Tibial artery (tissue), 4 donors: Measurements from ENCODE around the gene ARHGAP21.

Experiments
- DNase-seq, 2 donors: peaks; one replicate each; pipeline ENCODE4 v3.0.0-alpha.2; 2019
- H3K27ac ChIP-seq, 2 donors: fragments of 200-600 bp; sonication (generic) in 1 of 2; 1 replicate in 1 of 2; 2 replicates in 1 of 2; pipeline ENCODE4 v1.5.1; 2018 to 2019; ENCODE audit warnings: mild to moderate bottlenecking in 1 of 2
- H3K27me3 ChIP-seq, 2 donors: fragments of 200-600 bp; sonication (generic) in 1 of 2; one replicate each; pipeline versions ENCODE4 v1.5.1 to v1.6.0; 2016 to 2019
- H3K36me3 ChIP-seq, 3 donors: fragments of 200-600 bp; sonication (generic) in 2 of 3; one replicate each; pipeline ENCODE4 v1.5.1; 2016 to 2019; ENCODE audit warnings: mild to moderate bottlenecking in 2 of 3
- H3K4me1 ChIP-seq, 4 donors: fragments of 200-600 bp; sonication (generic) in 2 of 4; 1 replicate in 3 of 4; 2 replicates in 1 of 4; pipeline ENCODE4 v1.5.1; 2016 to 2019
- H3K4me3 ChIP-seq, 2 donors: fragments of 200-600 bp; sonication (generic) in 1 of 2; 1 replicate in 1 of 2; 2 replicates in 1 of 2; pipeline ENCODE4 v1.5.1; 2018 to 2019; ENCODE audit warnings: mild to moderate bottlenecking in 2 of 2
- H3K9me3 ChIP-seq, 3 donors: fragments of 200-600 bp; sonication (generic) in 1 of 3; one replicate each; pipeline ENCODE4 v1.5.1; 2016 to 2019
- CTCF ChIP-seq, 2 experiments: fragments of 200-600 bp in 1 of 2; fragments of 450-650 bp in 1 of 2; IDR thresholded peaks; one replicate each; pipeline ENCODE4 v1.5.1; 2017 to 2019; ENCODE audit warnings: antibody characterized with exemption in 2 of 2, mild to moderate bottlenecking in 1 of 2, moderate library complexity in 1 of 2
- intact Hi-C: fragments of 100-400 bp; cut with DNase I; formaldehyde crosslinking; loops from one replicate; pipeline ENCODE4 v1.15.0; 2023; ENCODE audit warnings: low total_unique reads

ARHGAP21 gene

DNA sequence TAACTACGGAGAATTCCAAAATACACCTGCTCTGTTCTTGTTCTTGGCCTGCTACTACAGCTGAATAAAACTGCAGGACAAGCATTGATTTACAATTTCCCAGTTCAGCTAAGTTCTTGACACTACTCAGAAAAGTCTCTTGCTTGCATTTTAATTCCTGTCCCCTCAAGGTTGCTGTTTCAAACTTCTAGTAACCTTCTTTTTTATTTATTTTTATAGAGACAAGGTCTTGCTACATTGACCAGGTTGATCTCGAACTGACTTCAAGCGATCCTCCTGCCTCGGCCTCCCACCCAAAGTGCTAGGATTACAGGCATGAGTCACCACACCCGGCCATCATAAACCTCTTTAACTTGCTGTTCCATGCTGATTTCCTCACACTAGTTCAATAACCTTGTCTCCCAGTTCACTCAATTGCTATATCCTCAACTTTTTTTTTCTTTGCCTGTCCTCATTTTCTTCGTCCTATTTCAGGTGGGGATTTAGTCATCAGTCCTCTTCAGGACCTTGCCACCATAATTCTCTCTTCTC is 79.9 kb downstream of the ARHGAP21 start:
- no peak for TF ChIP-seq CTCF (IDR thresholded peaks at IDR 0.05)
- Histone ChIP-seq H3K4me3 (no peak overlapping the region), H3K4me1 (peaks cover 0 to 66% (median 10%) of the 10 kb centered on the region in 4 donors), H3K9me3 (no peaks in the 10 kb centered on the region), H3K36me3 (no peaks in the 10 kb centered on the region), H3K27me3 (no peaks in the 10 kb centered on the region), H3K27ac (no peak overlapping the region)
- intact Hi-C loops = loop anchor here (5.0 to 10.0 kb wide), 2 partner anchors 81 to 439 kb away; partner anchors contain the start of gene ARHGAP21
- DNase-seq = no peak

GRCh38 chr10:24642921-24643678 is 80.6 kb downstream of the ARHGAP21 start:
- no peak overlapping the region for H3K4me3 ChIP-seq
- H3K27ac ChIP-seq = no peak overlapping the region
- peak; percentile 77 to 79 for TF ChIP-seq CTCF (IDR thresholded peaks at IDR 0.05)
- H3K27me3 ChIP-seq = no peaks in the 10 kb centered on the region
- intact Hi-C loops = loop anchor here (5.0 to 10.0 kb wide), 2 partner anchors 82 to 439 kb away; partner anchors contain the start of gene ARHGAP21
- H3K36me3 ChIP-seq = no peaks in the 10 kb centered on the region
- DNase-seq = no peak
- peaks cover 0 to 66% (median 10%) of the 10 kb centered on the region in 4 donors for H3K4me1 ChIP-seq
- H3K9me3 ChIP-seq = no peaks in the 10 kb centered on the region

GRCh38 chr10:24639124-24639523 is 84.6 kb downstream of the ARHGAP21 start:
- no peaks in the 10 kb centered on the region for H3K27me3 ChIP-seq
- no peak overlapping the region for H3K4me3 ChIP-seq
- H3K4me1 ChIP-seq = peaks cover 0 to 36% (median 8%) of the 10 kb centered on the region in 4 donors
- no peaks in the 10 kb centered on the region for H3K9me3 ChIP-seq
- intact Hi-C loops = no loop called here
- no peaks in the 10 kb centered on the region for H3K36me3 ChIP-seq
- no peak for DNase-seq
- TF ChIP-seq CTCF (IDR thresholded peaks at IDR 0.05) = no peak
- H3K27ac ChIP-seq = no peak overlapping the region

- H3K36me3 ChIP-seq = no peaks in the 10 kb centered on the region
- no peaks in the 10 kb centered on the region for H3K9me3 ChIP-seq
- H3K27ac ChIP-seq = no peak overlapping the region
- no peak overlapping the region for H3K4me3 ChIP-seq
- TF ChIP-seq CTCF (IDR thresholded peaks at IDR 0.05) = no peak
- intact Hi-C loops = no loop called here
- no peak for DNase-seq
- H3K27me3 ChIP-seq = no peaks in the 10 kb centered on the region
- H3K4me1 ChIP-seq = peaks cover 0 to 35% (median 2%) of the 10 kb centered on the region in 4 donors
These were observed 97.9 kb downstream of the ARHGAP21 start for GRCh38 chr10:24625778-24626177.

DNA sequence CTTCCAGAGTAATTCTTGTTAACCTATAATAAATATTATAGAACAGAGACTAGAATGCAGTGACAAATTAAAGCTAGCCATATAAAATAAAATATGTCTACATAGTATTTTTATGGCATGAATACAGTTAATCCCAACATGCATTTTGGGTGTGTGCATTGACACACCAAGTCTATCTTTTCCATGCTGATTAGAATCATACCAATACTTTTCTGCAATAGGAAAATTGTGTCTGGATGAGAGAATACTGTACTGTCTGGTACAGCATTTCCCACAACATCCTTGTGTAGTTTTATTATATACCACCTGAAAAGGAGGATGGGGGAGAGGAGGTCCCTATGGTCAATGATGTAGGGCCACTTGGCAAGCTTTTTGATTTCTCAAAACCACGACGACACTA is 100.3 kb downstream of the ARHGAP21 start:
- Histone ChIP-seq H3K9me3 (no peaks in the 10 kb centered on the region), H3K4me3 (no peak overlapping the region), H3K36me3 (peaks cover 0 to 19% (median 4%) of the 10 kb centered on the region in 3 donors), H3K27me3 (no peaks in the 10 kb centered on the region), H3K4me1 (peaks cover 0 to 21% (median 0%) of the 10 kb centered on the region in 4 donors), H3K27ac (no peak overlapping the region)
- intact Hi-C loops = no loop called here
- no peak for DNase-seq
- no peak for TF ChIP-seq CTCF (IDR thresholded peaks at IDR 0.05)
